C4-2B (cell line): ENCODE results near the gene PGRMC1.

Experiments used
- CTCF ChIP-seq: fragments of 450-650 bp; conservative IDR thresholded peaks from 2 replicates; pipeline ENCODE4 v1.5.1; 2017; ENCODE audit warnings: mild to moderate bottlenecking
- ZFX ChIP-seq: fragments of 450-650 bp; IDR thresholded peaks from 2 replicates; pipeline ENCODE4 v1.6.1; 2017

- no peak for TF ChIP-seq CTCF
- TF ChIP-seq ZFX = no peak
These were observed 7.4 kb upstream of the PGRMC1 start for GRCh38 chrX:119228512-119229252.
